H1 (cell line): ENCODE measurements around the gene LRRC27. TPM values are rescaled to one million over a fixed set of nuclear protein-coding genes. Genes with fewer than 3 reads are reported as not detected.

ENCODE experiments used
- CHD7 ChIP-seq: fragments of 300-600 bp; sonication (generic); IDR thresholded peaks from 2 replicates; pipeline ENCODE4 v1.7.1; 2012; ENCODE audit warnings: low read length, moderate library complexity, mild to moderate bottlenecking, inconsistent platforms; ENCODE audit not compliant: insufficient replicate concordance
- polyA plus RNA-seq, 7 experiments: library from polyadenylated mRNA; depleted of rRNA in 3 of 7; stranded (reverse) in 5 of 7; unstranded in 2 of 7; fragments of >200 nt in 5 of 7; fragments of 200-250 nt in 2 of 7; gene quantifications; 1 replicate in 5 of 7; 2 replicates in 1 of 7; 4 replicates in 1 of 7; pipeline versions ENCODE4 v1.2.1 to v1.2.3, GENCODE V29; 2011 to 2013; ENCODE audit warnings: missing spikeins in 2 of 7, mixed read lengths in 2 of 7
- total RNA-seq: library from RNA; stranded (reverse); fragmentation: NEBNext Ultra II Directional; extraction: Animal tissue kit (Norgen Biotek cat#: 25700); gene quantifications from 2 replicates; pipeline ENCODE4 v1.2.1, GENCODE V29; 2021

Gene LRRC27
- total and polyA plus RNA-seq, 2 of the 8 experiments (the other 6 are each of a cell fraction or from before 2014, with no cell fraction given) = 1.2 to 3.8 TPM

GRCh38 chr10:132387764-132388210, 55.8 kb downstream of the LRRC27 start (continued):
- no peak for TF ChIP-seq CHD7
